GM21529 (cell line): ENCODE data around the gene SLC5A10.

ENCODE experiments used
- ATAC-seq: cut with Tn5 transposase; IDR thresholded peaks from one replicate; pipeline ENCODE4 v1.9.1; 2021; ENCODE audit not compliant: unreplicated experiment

SLC5A10 gene

GRCh38 chr17:18963126-18964017 lies 11.4 kb downstream of the SLC5A10 start:
- no peak for ATAC-seq

GRCh38 chr17:18964018-18964351 lies 12.0 kb downstream of the SLC5A10 start:
- ATAC-seq: no peak

- ATAC-seq: no peak
Observed at GRCh38 chr17:18964550-18964949, 12.6 kb downstream of the SLC5A10 start.

- ATAC-seq: no peak
Observed at GRCh38 chr17:18965530-18966236, 13.7 kb downstream of the SLC5A10 start.

GRCh38 chr17:18966831-18967624 lies 15.1 kb downstream of the SLC5A10 start:
- ATAC-seq: no peak

- no peak for ATAC-seq
Observed at GRCh38 chr17:18967916-18968315, 16.0 kb downstream of the SLC5A10 start.

GRCh38 chr17:18968345-18968744 lies 16.4 kb downstream of the SLC5A10 start:
- ATAC-seq: no peak

- no peak for ATAC-seq
Observed at GRCh38 chr17:18968945-18969887, 17.3 kb downstream of the SLC5A10 start.

- ATAC-seq: no peak
Observed at GRCh38 chr17:18970582-18971480, 18.9 kb downstream of the SLC5A10 start.

GRCh38 chr17:18971801-18972200 lies 19.8 kb downstream of the SLC5A10 start:
- no peak for ATAC-seq

GRCh38 chr17:18974407-18975149 lies 22.6 kb downstream of the SLC5A10 start:
- no peak for ATAC-seq

GRCh38 chr17:18975597-18975996 lies 23.6 kb downstream of the SLC5A10 start:
- ATAC-seq: no peak

GRCh38 chr17:18976201-18976600 lies 24.2 kb downstream of the SLC5A10 start:
- ATAC-seq: no peak

- no peak for ATAC-seq
Observed at GRCh38 chr17:18977021-18977420, 25.1 kb downstream of the SLC5A10 start.

GRCh38 chr17:18977646-18978045 lies 25.7 kb downstream of the SLC5A10 start:
- ATAC-seq: no peak

- ATAC-seq: no peak
Observed at GRCh38 chr17:18978050-18978449, 26.1 kb downstream of the SLC5A10 start.

GRCh38 chr17:18978655-18979054 lies 26.7 kb downstream of the SLC5A10 start:
- no peak for ATAC-seq

- ATAC-seq: no peak
Observed at GRCh38 chr17:18980682-18981334, 28.8 kb downstream of the SLC5A10 start.
